GM04504 (cell line): ENCODE data around the gene DLG2.

Experiments used
- DNase-seq: peaks from one replicate; pipeline ENCODE4 v3.0.0-alpha.2; 2012; ENCODE audit warnings: low read depth

DLG2 gene

DNA sequence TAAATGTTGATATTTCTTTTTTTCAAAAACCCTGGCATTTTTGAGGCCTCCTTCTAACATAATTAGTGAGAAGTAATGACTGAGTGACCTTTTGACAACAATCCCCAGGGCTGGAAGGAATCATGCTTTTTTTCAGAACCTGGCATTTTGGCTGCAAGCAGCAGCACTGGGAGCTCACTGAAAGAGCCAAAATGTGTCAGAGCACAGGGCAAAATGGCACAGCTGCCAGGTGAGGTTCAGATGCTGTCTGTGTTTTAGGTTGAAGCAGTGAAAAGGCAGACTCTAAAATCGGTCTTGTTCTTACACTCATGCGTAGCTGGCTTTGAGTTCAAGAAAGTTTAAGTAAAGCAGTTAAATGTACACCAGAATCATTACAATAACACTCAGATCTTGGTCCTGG lies 1063.8 kb downstream of the DLG2 start:
- no peak for DNase-seq

DNA sequence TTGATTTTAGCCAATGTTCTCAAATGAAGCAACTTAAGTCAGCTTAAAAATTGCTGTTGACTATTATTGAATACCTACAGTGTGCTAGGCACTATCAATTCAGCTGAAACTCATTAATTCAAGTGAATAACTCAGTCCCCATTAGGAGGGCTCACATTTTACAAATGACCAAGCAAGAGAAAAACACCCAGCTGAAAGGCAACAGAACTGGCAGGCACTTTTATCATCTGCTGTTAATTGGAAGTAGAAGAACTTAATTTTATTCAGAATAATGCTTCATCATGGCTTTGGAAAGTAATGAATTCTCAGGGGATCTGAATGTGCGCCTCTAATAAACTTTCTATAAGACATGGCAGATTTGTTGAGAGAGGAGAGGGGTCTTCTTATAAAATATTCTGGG lies 1066.9 kb downstream of the DLG2 start:
- no peak for DNase-seq

DNA sequence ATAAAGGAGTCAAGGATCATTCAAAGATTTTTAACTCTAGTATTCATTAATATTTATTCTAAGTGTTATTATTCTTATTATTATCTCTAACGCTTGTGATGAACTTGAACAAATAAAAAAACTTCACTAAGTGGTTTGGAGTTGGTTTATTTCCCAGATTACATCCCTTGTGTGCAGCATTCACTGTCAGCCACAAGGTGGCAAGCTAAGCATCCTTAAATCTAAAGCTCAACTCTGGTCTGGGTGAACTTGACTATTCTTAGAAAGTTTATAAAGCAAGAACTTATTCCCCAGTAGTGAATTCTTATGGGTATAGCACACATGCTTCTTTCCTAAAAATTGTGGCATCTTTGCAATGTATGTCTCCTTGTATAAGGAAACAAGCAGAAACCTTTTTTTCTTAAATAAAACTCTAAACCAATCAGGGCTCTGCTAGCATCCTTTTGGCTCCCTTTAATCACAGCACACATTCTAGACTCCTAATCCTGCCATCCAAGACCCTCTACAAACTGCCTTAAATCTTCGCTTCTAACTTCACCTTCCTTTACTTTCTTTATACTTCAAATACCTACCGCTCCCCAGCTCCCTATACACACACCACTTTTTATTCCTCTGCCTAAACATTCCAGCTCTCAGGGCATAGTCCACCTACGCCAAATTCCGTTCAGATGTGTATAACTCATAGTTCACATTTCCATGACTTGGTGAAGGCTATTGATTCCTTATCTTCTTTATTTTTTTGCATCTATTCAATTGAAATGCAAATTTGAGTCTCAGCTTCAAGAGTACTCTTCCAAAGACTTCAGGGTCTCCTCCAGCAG lies 1068.8 kb downstream of the DLG2 start:
- peak; percentile 17 for DNase-seq

DNA sequence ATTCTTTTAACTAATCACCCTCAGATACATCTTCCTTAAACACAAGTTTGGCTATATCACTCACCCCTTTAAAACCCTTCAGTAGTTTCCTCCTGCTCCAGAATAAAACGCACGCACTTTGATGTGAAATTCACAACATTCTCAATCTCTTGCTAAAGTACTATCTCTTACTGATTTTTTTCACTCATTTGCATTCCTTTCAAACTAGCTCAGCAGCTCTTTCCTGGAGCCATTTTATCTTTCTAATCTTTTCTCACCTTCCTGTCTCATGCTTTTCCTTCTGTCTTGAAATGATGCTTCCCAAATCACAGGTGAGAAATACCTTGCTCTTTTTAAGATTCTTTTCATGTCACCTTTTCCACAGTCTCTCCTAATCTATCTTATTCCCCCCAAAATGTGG lies 1074.4 kb downstream of the DLG2 start:
- no peak for DNase-seq

DNA sequence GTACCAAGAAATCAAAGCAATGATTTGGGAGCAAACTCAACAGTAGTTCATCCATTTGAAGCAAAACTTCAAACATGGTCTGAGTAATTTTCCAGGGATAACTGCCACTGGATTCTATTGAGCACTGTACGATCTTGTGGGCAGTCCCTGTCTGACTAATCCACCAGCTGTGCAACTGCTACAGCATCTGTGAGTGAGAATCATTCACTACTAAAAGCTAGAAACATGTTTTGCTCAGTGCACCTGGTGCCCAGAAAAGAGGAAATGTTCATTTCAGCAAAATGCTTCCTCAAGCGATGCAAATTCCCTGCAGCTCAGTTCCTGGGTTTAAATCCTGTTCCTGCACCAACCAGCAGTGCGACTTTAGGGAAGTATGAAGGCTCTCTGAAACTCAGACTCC lies 1077.9 kb downstream of the DLG2 start:
- DNase-seq = no peak

DNA sequence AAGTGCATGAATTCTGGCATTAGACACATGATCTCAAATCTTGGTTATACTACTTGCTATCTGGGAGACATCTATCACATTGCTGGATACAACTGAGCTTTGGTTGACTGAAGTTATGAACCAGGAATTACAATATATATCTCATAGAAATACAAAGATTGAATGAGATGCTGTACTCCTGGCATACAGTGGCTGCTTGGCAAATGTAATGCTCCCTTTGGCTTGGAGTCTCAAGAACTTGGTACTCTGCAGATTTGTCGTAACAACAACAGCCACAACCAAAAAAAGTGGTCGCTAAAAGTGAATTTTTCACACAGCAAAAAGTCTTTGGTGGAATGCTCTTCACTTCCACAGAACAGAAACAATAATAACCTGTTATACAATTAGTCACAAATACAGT lies 1082.6 kb downstream of the DLG2 start:
- no peak for DNase-seq

DNA sequence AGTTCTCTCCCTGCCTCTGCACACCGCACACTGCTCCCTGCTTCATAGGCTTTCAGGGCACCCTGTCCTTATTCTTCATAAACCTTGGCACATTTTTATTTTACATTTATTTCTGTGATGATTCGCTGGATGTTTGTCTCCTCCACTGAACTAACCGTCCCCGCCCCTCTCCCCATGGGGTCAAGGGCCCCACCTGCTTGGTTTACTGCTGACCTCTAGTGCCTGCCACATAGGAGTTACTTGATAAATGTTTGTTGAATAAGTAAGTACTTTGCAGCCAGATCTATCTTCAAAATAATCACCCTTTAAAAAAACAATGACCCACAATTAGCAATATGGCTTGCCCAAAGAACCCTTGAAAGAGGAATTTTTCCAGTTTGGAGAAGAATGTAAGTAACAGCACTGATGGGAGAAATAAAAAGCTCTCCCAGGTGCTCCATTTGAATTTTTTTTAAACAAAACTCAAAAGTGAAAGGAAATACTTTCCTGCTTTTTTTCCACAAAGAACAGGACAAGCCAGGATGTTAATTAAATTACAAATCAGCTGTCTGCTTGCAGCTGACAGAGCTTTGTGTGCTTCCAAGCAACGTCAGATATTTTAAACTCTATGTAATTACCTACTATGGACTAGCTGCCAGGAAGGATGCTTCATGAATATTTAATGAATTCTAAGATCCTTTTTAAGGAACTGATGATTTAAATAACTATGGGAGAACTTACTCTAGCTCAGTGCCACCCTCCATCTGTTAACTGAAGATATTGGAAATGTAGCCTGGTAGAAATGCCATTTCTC lies 1083.6 kb downstream of the DLG2 start:
- DNase-seq = no peak

DNA sequence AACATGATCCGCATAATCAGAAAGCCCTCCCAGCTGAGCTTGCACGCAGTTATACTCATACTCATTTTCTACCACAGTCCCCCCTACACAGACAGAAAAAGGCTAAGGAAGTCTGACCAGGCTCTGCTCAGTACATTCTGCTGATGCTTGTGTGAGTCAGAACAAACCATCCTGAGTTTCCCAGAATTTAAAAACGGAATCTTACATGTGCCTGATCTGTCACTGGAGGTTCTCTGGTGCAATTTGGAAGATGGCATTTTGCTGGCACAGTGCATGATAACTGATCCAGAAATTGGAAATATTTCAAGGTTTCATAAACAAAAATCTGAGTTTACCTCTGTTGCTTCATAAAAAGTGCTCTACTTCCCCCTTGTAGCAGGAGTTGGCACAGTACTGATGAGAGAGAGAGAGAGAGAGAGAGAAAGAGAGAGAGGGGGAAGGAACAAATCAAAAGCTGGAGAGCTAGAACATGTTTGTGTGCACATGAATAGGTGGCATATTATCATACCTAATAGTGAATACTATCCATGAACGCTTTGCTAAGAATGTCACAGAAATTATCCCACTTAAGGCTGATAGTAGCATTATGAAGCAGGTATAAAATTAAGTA lies 1085.3 kb downstream of the DLG2 start:
- DNase-seq = no peak

DNA sequence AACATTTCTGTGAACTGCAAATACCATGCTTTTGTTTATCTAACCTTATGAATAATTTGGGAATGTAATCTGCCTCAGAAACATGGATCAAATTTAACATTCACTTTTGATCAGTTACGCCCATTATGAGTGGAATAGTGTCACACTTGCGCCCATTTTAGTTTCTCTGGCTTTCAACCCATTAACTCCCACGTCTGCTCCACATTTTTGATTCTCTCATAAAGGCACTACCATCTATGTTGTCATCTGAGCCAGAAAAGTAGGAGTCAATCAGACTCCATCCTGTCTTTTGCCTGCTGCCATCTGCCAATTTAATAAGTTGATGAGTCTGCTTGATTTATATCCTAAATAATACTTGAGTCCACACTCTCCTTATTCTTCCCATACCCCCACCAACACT lies 1090.7 kb downstream of the DLG2 start:
- no peak for DNase-seq

DNA sequence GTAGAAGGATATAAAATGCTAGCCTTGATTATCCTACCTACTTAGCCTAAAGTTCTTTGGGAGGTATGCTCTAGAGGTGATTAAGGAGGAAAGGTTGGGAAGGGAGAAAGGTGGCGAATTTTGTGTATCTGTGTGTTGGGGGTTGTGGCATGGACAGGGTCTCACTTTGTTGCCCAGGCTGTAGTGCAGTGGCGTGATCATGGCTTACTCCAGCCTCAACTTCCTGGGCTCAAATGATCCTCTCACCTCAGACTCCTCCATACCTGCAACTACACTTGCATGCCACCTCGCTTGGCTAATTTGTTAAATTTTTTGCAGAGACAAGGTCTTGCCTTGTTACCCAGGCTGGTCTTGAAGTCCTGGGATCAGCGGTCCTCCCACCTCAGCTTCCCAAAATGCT lies 1094.8 kb downstream of the DLG2 start:
- no peak for DNase-seq

DNA sequence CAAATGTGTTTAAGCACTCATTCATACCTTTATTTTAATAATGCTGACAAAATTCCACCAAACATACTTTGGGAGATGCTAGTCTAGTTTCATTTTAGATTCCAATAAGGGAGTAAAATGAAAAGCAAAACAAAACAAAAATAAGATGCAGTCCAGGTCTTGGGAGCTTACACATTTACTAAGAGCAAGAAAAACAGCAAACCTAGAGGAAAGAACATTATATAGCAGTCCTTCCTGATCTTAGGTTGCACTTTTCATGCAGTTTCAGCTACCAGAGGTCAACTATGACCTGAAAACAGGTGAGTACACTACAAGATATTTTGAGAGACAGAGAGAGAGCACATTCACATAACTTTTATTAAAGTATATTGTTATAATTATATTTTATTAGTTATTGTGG lies 1100.9 kb downstream of the DLG2 start:
- DNase-seq = no peak

DNA sequence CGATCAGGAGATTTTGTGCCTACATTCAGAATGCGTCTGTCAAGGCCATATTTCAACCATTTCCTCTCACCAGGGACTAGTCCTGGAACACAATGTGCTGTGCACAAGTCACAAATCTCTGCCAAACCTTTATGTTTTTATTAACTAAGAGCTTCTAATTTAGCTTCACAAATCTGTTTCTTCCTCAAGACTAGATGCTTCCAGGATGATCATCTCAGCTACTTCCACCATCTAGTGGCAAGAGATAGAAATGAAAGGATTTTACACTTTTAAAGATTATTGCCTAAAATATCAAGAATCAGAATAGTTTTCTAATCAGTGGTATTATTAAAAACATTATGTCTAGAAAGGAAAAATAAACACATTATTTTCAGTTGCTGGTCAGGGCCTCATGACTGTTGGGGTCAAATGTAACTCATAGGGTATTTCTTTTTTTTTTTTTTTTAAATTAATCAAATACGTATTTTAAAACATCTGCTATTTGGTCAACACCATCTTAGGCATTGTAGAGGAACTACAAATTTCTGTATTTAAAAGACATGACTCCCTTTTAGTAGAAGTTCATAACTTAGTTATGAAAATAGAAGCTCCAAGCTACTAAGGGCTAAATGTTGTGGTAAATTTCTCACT lies 1102.6 kb downstream of the DLG2 start:
- no peak for DNase-seq

DNA sequence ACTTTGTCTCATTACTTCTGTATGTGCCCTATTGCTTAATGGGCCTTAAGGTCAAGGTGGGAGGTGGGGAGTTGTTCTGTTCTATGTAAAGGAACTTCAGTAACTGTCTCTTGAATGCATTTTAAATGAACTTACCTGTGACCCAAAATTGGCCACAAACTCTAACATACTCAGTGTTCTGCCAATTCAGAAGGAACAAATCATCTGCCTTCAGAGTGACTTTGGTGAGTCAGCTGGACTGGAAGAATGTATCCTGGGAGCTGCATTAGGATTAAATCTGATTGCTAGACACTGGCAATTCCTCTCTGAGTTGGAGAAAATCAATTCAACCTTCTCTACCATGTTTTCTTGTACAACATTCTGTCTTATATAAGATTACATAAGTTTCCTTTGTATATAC lies 1104.8 kb downstream of the DLG2 start:
- no peak for DNase-seq

DNA sequence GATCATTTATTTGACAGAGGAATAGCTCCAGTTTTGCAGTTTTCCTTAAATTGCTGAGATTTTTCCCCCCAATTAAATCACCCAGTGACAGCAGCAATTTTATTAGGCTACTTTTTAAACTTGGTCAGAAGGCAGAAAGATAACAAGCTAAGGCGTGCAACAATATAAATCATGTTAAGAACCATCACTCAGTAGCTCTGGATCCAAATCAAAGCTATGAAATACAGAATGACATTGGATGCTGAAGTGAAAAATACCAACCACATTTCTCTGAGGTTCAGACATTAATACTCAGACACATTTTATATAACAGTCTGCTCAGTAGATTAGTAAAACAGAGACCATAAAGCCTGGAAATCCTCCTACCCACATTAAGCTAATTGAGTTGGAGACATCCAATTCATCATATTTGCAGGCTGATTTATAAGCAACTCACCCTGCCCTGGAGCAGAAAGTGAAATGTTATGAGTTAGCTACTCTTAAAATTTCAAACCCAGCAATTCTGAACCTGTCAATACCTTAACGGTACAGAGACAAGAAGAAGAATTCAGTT lies 1108.4 kb downstream of the DLG2 start:
- DNase-seq = no peak

DNA sequence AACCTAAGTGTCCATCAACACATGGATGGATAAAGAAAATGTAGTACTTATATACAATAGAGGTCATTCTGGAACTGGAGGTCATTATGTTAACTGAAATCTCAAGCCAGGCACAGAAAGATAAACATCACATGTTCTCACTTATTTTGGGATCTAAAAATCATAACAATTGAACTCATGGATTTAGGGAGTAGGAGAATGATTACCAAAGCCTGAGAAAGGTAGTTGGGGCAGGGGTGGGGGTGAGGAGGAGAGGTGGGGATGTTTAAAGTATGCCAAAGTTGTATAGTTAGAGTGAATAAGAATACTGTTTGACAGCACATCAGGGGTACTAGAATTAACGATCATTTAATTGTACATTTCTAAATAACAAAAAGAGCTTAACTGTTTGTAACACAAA lies 1112.7 kb downstream of the DLG2 start:
- DNase-seq = no peak

DNA sequence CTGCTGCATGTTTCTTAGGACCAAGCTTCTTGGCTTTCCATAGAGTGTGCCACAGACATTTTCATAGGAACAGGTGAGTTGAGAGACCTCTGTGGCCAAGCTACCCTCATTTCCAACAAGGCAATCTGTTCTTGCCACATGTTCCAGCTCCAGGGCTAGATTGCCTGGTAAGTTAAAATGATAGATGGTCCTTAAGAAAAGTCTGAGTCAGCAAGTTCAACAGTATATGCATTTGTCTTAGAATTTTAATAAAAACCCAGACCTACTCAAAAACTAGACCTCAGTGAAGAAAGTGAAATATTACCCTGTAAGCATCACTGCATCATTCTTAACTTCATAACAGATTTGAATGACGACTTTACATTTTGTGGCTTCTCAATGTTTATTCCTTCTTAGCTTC lies 1123.6 kb downstream of the DLG2 start:
- DNase-seq = no peak

DNA sequence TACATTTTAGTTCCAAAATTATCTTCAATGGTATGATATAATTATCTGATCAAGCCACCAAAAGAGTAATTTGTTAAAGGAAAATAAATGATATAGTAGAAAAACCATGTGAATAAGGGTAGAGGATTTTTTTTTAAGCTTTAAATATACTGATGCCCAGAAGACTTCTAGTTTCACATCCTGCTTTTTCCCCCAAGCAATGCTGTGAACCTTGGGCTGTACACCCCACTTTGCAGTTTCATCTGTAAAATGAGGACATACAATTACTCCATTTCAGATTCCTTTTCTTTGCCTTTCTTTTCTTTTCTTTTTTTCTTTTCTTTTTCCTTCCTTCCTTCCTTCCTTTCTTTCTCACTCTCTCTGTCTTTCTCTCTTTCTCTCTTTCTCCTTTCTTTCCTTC lies 1125.4 kb downstream of the DLG2 start:
- DNase-seq = no peak

DNA sequence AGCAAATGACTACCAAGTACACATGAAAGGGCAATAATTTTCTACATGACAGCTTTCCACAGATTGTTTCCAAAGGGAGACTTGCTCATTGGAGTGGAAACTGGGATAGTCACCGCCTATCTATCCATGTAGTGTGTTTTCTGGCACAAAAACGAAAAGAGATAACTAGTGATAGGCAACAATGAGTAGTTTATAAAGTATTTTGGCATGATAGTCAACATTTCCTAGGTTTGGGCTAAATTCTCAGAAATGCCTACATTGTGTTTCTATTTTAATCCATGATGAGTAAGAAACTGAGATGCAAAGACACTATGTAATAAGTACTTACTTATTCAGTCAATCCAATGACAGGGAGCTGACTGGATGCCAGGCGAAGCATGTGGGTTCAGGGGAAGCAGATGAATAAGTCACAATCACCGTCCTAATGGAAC lies 1129.1 kb downstream of the DLG2 start:
- peak; percentile 38 for DNase-seq

DNA sequence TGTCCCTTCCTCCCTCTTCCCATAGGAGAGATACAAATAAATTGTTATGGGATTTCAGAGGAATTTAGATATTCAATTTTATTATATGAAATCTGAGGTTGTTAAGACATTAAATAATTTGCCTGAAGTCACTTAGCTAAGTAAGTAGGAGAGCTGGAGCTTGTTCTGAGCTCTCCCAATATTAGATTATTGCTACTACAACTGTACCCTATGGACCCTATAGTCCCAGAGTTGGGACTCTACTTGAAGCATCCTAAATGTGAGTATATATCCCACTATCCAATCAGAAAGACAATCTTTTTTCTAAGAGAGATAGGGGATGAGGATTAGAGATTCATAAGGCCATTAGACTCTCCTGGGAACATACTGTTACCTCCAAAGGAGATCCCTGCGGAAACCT lies 1130.0 kb downstream of the DLG2 start:
- DNase-seq = no peak

DNA sequence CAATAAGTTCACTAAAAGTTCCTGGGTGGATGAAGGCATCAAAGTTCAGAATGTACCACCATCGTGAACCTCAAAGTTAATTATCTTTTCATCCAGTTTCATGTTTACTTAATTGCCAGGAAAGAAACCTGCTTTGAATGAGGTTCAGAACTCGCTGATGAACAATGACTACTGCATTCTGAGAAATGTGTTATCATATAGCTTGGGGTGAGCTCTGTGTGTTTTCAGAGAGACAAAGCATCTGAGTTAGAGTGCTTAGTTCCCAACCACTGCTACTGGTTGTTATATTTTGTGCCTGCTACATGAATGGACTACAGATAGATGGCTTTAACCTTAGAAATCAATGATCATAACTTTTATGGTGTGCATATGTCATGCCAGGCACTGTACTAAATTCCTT lies 1131.0 kb downstream of the DLG2 start:
- no peak for DNase-seq

DNA sequence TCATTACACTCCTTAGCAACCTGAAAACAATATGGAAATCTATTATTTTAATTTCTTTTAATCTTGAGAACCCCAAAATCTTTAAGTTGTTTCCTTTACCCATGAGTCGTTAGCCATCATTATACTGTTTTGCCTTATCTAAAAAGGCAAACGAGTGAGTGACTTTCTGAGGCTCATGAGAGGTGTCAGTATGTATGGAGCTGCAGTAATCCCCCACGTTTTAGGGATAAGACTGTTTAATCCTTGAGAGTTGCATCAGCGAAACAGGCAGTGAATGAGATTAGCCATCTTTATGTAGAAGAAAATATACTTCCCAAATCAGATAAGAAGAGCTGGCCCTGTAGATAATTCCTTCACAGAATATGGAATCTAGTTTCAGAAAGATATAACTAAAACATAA lies 1147.0 kb downstream of the DLG2 start:
- DNase-seq = no peak

DNA sequence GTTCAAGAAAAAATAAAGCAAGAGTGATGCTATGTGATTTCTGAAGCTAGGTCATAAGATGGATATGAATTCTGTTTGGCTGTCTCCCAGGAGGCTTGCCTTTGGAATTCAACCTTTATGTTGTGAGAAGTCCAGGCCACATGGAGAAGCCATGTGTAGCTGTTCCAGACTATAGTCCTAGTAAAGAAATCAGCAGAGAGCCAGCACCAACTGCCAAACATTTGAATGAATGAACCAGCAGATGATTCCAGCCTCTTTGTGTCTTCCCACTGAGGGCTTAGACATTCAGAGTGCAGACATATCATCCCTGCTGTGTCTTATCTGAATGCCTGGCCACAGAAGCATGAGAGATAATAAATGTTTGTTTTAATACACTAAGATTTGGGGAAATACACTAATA lies 1150.6 kb downstream of the DLG2 start:
- DNase-seq = no peak
